Activated gamma-delta T cell treated with Interleukin-2 at 50 U/mL for 16 hours (primary cell): ENCODE results near the gene UQCRH.
A peak's percentile ranks its signal among the peaks of the same experiment; 100 is the strongest.
"Not testable (repeated sequence)": the region's sequence is repeated elsewhere in the genome, so short reads cannot be mapped to it uniquely, and the experiment has no call there.

Experiments
- DNase-seq: peaks from one replicate; pipeline ENCODE4 v3.0.0-alpha.2; 2020

The UQCRH gene

DNA sequence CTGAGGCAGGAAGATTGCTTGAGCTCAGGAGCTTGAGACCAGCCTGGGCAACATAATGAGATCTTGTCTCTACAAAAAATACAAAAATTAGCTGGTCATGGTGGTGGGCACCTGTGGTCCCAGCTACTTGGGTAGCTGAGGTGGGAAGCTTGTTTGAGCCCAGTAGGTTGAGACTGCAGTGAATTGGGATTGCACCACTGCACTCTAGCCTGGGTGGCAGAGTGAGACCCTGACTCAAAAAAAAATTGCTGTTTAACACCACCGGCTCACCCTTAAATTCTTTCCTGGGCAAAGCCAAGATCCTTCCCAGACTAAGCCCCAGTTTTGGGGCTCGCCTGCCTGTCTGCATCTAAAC, 30.5 kb downstream of the UQCRH start:
- DNase-seq, result no peak

DNA sequence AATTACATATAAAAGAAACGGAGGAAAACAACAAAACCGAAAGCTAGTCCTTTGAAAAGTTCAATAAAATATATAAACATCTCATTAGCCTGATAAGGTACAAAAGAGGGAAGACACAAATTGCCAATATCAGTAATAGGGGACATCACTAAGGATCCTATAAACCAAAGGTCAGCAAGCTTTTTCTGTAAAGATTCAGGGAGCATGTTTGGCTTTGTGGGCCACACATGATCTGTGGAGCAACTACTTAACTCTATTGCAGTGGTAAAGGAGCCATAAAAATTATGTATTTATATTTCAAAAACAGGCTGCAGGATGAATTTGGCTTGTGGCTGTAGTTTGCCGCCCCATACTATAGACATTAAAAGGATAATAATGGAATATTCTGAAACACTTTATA, 31.6 kb downstream of the UQCRH start:
- DNase-seq, result no peak

DNA sequence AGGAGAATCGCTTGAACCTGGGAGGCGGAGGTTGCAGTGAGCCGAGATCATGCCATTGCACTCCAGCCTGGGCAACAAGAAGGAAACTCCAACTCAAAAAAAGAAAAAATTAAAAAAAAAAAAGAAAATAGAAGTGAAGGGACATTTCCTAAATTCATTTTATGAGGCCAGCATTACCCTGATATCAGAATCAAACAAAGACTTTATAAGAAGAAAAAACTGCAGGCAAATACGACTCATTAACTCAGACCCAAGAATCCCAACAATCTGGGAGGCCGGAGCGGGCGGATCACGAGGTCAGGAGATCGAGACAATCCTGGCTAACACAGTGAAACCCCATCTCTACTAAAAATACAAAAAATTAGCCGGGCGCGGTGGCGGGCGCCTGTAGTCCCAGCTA, 33.9 kb downstream of the UQCRH start:
- DNase-seq, result not testable (repeated sequence)

DNA sequence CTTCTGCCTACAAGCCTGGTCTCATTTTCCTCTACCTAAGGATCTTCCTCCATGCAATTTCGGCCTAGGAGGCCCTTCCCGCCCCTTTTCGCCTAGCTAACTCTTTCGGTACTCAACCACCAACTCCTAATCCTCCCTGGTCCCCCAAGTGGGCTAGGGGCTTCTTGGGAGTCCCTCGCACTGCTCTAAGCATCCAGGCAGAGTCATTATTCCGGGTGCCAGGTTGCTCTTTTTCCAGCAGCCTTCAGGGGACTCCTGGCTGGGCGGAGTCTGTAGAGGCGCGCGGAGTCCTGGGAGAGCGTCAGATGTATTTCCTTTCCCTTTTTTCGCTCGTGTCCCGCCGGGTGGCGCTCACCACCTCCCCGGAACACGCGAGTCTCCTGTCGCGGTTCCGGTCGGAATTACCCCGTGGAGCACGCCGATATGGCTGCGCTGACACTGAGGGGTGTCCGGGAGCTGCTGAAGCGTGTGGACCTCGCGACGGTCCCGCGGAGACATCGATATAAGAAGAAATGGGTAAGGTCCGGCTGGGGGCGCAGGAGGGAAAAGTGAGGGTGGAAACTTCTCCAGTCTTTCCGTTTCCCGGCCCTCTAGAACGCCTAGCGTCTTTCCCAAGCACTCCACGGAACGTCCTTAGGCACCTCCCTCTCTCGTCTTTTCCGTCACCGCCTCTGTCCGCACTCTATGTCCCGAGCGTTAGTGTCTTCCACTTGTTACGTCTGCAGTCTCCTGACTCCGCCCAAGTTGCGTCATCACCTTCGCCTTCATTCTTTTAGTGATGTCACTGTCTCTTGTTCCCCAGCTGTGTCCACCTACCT, 37.1 kb downstream of the UQCRH start, which contains the start of gene NSUN4:
TSS of gene NSUN4 (plus strand) at position 404 of the 818 bp plus-strand sequence. CDS start at position 424, 20 bp downstream.
- peak; percentile 75 for DNase-seq

DNA sequence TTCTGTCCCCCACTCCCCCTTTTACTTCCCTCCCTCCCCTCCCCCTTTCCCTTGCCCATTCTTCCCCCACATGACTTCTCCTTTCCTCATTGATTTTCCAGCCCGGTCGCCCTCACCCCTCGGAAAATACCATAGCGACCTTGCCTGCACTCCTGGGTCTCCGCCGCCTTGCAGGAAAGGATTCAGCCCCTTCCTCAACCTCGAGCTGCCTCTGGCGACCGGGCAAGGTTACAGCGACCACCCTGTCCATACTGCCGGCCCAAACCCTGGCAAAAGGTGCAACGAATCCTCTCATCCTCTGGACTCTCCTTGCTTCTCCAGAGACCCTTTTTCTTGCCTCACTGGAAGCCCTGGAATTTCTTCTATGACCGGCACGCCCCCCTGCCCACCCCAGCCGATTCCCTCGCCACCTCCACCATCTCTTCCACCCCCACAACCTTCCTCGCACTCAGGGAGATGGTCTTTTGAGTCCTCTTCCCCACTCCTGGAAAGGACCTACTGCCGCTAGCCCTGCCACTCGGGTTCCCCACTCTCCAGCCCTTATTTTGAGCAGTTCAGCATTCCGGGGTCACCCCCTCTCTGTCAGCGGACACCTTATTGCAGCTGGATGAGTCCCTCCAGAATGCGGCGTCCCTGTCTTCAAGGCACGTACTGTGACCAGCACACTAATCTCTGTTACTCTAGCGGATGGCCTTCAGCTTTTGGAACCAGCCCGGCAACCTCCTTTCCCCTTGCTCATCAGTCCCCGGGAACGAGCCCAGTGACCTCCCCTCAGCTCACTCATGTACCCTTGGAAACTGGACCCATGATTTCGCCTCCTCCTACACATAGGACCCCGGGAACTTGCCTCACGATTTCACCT, 38.0 kb downstream of the UQCRH start:
- no peak for DNase-seq

DNA sequence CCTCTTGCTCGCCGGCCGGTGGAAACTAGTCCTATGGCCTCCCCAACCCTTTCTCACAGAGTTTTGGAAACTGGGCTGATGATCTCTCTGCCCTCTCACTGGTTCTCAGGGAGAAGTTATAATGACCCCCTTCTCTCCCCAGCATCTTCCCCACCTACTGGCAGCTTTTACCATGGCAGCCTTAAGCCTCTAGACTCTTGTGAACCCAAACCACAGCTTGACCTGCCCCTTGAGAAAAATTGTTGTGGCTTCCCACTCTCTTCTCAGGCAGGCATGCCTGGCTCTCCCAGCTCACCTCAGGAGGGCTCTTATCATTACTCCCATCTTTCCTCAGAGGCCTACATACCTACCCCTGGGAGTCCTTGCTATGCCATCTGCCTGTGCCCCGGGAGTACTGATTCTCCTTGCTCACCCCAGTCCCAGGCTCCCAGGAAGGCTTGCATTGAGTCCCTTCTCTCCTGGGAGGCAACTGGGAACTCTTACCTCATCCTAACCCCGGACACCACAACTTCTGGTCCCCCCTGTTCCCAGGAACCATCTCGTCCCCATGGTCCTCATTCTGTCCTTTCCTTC, 38.7 kb downstream of the UQCRH start:
- DNase-seq, result no peak

DNA sequence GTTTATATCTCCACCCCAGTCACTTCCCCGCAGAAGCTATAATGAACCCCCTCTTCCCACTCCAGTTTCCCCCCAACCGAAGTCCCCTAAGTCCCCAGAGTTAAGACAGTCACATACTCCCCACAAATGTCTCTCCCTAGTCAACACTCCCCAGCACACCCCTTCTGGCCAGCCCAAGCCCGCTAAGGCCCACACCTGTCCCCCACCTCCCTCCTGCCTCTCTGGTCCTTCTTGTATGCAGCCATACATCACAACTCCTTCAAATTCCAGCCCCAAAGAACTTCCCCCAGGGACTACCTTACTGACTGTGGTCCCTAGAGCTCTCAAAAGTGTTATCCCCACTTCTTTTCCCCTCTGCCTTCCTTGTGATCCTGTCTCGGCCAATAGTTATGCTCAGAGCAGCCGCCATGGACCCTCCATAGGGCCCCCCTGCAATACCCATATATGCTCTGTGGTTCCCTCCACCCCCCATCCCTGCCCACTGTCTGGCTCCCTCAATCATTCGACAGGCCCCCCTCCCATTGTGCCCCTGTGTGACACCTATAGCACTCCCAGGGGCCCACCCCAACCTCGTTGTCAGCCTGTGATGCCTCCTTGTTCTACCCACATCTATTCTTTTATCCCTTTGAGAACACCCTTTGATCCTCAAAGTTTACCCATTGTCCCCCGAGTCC, 39.3 kb downstream of the UQCRH start:
- DNase-seq, result no peak

DNA sequence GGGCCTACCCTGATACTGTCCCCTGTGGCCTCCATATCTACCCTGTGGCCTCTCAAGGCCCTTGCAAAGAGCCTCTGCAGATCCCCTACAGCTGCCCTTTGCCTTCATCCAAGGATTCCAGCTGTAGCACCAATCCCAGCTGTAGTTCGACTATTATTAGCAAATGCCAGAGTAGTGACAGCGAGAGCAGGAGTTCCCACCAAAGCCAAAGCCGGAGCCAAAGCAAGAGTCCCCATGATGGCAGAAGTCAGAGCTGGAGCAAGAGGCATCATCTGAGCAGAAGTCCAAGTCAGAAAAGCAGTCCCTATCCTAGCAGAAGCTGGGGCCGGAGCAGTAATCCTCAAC, 39.8 kb downstream of the UQCRH start:
- DNase-seq, result no peak

DNA sequence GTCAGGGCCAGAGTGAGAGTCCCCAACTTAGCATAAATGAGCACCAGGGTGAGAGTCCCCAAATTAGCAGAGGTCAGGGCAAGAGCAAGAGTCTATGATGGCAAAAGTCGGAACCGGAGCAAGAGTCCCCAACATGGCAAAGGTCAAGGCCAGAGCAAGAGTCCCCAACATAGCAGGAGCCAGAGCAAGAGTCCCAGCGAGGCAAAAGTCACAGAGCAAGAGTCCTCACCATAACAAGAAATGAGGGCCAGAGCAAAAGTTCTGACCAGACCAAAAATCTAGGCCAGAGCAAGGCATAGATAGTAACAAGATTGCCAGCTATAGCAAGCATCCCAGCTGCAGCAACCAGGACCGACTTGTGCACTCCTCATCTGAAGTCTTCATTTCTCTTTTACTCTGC, 40.2 kb downstream of the UQCRH start:
- no peak for DNase-seq

DNA sequence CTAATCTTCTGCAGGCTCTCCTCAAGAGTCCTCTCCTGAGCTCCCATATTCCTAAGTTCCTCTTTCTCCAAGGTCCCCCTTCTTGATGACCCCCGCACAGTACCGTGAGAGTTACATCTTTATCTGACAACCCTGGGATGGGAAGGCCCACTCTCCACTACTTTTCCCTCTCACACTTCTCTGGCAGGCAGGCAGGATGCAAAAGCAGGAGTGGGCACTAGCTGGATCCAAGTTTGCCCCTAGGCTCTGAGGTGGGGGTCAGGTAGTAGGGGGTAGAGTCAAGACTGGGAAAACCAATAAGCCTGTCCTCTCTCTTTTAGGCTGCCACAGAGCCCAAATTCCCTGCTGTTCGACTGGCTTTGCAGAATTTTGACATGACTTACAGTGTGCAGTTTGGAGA, 41.0 kb downstream of the UQCRH start:
- no peak for DNase-seq

DNA sequence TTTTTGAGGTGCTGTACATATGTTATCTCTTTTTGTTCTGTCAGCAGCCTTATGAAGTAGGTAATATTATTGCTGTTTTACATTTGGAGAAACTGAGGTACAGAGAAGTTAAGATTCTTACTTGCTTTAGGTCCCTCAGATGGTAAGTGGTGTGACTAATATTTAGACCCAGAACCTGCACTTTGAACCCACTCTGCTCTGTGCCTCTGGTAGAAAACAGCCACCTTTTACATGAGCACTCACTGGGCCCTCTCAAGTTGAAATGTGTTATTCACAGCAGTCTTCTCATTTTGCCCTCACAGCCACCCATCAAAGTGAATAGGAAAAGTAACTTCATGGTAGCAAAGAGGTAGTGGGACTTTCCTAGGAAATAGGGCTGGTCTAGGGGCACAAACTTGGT, 41.8 kb downstream of the UQCRH start:
- no peak for DNase-seq

DNA sequence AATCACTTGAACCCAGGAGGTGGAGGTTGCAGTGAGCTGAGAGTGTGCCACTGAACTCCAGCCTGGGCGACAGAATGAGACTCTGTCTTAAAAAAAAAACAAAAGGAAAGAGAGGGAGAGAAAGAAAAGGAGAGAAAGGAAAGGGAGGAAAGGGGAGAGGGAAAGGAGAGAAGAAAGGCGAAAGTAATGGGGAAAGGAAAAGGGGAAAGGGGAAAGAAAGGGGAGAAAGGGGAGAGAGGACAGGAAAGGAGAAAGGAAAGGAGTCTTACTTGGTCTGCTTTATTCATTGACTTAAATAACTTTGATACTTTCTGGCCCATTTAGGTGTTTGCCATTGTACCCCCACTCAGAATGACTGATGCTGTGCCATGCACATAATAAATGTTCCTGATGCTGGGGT, 48.9 kb downstream of the UQCRH start:
- no peak for DNase-seq

DNA sequence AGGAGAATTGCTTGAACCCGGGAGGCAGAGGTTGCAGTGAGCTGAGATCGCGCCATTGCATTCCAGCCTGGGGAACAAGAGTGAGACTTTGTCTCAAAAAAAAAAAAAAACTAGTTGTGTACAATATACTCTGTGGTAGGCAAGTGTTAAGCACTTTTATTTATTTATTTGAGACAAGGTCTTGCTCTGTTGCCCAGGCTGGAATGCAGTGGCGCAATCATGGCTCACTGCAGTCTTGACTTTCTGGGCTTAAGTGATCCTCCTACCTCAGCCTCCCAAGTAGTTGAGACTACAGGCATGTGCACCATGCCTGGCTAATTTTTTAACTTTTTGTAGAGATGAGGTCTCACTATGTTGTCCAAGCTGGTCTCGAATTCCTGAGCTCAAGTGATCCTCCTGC, 52.4 kb downstream of the UQCRH start:
- not testable (repeated sequence) for DNase-seq

DNA sequence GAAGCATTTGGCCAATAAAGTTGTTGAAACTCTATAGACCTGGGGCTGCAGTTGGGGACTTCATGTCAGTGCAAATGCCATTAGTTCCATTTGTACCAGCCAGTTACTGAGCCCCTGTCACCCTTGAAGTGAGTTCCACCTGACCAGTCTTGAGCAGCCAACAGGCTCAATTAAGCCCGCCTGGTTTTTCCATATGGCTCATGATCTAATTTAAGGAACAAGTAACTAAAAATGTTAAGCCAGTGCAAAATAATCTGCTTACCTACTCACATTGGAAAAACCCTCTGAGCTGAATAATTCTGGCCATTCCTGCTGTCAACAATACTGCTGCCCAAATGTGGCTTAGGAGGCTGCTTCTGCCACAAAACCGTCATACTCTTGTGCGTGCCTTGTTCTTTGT, 58.7 kb downstream of the UQCRH start:
- no peak for DNase-seq

DNA sequence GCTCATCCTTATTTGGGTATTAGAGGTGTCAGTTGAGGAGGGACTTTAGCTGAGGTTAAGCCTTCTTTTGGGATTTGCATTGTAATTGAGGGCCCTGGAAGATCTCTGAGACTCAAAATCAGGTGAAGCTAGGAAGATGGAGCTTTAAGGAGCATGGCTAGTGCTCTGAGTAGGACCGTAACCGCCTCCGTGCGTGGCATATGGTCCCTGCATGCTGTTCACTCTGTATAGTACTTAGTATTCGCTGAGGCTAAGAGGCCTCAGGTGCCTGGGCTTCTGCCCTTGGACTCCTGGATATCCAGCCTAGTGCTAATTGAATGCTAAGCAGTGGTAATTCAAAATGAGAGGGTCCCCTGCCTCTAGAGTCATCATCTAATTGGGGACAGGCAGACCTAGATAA, 59.6 kb downstream of the UQCRH start:
- DNase-seq, result no peak

DNA sequence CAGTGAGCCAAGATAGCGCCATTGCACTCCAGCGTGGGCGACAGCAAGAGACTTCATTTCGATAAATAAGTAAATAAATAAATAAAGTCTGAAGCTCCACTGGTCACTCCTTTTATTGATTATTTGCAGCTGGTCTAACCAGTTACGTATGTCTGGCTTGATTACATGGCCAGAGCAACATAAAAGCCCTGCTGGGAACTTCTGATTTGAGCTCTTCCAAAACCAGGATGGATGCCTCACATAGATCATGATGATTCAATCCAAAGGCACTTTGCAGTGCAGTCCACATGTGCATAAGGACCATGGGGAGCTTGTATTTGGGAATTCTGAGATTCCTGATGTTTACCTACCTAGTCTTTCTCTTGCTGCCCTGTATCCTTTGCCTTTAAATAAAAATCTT, 61.1 kb downstream of the UQCRH start:
- no peak for DNase-seq

DNA sequence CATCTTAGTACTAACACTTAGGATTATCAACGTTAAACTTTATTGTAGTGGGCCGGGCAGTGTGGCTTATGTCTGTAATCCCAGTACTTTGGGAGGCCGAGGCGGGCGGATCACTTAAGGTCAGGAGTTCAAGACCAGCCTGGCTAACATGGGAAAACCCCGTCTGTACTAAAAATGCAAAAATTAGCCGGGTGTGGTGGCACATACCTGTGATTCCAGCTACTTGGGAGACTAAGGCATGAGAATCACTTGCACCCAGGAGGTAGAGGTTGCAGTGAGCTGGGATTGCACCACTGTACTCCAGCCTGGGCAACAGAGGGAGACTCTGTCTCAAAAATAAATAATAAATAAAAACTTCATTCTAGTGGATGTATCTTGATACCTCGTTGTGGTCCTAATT, 62.3 kb downstream of the UQCRH start:
- DNase-seq, result not testable (repeated sequence)
